ENCODE results near the gene SOX12.
"Not testable (repeated sequence)": the region's sequence is repeated elsewhere in the genome, so short reads cannot be mapped to it uniquely, and the experiment has no call there.

Gene SOX12

GRCh38 chr20:364905-365794 is 39.8 kb downstream of the SOX12 start:
- no peak for DNase-seq

DNA sequence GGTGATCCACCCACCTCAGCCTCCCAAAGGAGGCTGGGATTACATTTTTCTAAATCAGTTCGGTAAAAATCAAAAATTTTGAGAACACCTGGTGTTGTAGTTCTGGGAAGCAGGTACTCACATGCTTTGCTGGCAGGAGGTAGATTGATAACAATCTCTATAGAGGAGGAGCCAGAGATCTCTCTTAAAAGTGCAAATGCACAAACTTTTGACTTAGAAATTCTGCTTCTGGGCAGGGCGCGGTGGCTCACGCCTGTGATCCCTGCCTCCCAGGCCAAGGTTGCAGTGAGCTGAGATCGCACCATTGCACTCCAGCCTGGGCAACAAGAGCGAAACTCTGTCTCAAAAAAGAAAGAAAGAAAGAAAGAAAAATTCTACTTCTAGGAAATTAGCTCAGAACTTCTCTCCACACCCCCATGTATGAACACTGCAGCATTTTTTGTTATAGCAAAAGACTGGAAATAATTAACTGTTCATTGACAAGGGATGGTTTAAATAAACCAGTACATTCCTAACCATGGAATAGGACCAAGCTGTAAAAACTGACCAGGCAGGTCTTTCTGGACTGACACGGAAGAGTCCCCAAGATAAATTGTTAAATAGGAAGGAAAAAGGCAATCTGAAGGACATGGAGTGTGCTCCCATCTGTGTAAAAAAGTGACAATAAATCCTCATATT is 40.8 kb downstream of the SOX12 start:
- no peak for DNase-seq

DNA sequence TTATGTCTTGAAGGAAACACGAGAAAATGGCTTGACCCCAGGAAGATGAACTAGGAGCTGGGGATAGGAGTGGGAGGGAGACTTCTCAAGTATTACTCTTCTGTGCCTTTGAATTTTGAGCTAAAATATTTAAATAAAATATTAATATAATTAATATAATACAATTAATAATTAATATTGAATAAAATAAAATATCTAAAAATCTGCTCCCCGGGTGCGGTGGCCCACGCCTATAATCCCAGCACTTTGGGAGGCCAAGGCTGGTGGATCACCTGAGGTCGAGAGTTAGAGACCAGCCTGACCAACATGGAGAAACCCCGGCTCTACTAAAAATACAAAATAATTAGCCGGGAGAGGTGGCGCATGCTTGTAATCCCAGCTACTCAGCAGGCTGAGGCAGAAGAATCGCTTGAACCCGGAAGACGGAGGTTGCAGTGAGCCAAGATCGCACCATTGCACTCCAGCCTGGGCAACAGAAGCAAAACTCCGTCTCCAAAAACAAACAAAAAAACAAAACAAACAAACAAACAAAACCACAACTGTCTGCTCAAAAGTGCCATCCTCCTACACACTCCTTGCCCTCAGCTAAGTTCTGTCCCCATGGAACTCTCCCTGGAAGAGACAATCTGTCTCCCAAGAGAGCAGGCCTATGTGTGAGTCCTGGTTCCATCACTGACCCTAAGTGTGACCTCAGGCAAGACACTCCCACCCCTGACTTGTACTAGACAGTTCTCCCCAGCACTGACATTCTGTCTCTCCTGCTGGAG is 41.5 kb downstream of the SOX12 start:
- no peak for DNase-seq

GRCh38 chr20:367486-367887 is 42.1 kb downstream of the SOX12 start:
- DNase-seq, result no peak

DNA sequence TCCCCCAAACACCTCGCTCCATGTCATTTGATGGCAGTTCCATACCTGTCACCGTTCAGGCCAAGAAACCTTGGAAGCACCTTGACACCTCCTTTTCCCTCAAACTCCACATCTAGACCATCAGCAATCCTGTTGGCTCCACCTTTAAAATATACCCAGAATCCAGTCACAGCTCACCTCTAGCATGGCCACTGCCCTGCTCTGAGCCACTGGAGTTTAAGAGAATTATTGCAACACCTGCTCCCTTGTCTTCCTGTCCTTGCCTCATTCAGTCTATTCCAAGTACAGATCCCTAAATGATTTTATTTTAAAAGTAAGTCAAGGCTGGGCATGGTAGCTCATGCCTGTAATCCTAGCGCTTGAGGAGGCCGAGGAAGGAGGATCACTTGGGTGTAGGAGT is 43.6 kb downstream of the SOX12 start:
- DNase-seq, result no peak

- DNase-seq, result peak; percentile 81
These were observed 44.8 kb downstream of the SOX12 start for GRCh38 chr20:370151-370600.

DNA sequence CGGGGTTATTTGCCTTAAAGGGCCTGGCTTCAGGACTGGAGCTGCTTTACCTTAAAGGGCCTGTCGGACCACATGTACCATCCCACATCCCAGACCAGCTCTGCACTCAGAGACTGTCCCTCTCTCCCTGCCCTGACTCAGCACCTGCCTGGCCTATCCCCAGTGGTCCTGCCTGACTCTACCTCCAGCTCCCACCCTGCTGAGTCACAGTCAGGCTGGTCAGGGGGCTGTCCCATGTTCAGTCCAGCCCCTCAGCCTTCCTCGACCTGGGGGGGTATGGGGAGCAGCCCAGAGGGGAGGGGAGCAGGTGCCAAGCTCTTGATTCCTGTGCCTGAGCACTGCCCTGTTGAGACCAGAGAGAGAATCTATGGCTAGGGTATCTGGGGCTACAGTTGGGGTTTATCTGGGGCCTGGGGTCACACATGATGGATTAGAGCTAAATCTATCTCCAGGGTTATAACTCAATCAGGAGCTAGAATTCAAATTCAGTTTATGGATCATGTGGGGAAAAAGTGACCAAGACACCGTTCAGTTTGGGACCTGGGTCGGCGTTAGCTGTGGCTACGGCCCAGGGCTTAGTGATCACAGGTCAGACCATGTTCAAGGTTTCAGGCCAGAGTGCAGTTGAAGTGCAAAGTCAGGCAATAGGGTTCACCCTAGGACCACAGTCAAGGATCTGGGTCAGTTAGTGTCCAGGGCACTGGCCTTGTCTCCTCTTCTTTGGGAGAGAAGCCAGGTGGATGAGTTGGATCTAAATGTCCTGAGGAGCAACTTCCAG is 45.8 kb downstream of the SOX12 start:
- no peak for DNase-seq

GRCh38 chr20:371755-372542 is 46.6 kb downstream of the SOX12 start:
- no peak for DNase-seq

DNA sequence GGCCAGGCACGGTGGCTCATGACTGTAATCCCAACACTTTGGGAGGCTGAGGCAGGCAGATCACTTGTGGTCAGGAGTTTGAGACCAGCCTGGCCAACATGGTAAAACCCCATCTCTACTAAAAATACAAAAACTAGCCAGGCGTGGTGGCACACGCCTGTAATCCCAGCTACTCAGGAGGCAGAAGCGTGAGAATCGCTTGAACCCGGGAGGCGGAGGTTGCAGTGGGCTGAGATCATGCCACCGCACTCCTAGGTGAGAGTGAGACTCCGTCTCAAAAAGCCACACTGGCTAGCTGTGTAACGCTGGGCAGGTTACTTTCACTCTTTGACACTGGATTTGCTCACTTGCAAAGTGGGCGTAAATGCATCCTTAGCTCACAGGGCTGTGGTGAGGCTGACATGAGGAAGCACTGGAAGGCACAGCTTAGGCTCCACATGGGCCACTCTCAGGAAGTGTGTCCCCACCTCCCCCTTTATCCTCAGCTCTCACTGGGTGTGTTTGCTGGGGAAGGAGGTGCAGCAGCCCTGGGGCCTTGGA is 47.3 kb downstream of the SOX12 start:
- not testable (repeated sequence) for DNase-seq

DNA sequence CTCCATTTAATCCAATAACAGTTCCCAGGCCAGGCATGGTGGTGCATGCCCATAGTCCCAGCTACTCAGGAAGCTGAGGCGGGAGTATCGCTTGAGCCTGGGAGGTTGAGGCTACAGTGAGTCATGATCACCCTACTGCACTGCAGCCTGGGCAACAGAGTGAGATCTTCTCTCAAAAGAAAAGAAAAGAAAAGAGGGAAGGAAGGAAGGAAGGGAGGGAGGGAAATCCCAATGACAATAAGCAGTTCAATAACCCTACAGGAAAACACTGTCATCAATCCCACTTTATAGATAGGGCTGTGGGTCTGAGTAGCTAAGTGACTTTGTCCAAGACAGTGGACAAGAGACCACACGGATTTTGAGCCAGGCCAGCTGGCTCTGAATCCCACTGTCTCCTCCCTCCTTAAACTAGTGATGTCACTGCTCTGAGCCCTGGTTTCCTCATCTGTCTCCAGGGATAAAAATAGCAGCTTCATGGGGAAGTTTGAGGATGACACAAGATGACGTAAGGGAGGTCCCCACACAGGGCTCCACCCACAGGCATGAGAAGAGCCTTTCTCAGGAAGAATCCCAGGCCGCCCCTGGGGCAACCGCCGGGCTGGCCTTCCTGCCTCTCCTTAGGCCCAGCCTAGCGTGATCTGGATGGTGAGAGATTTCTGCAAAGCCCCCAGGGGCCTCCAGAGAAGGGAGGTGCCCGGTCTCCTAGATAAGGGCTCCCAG is 48.0 kb downstream of the SOX12 start:
- no peak for DNase-seq

- no peak for DNase-seq
These were observed 50.0 kb downstream of the SOX12 start for GRCh38 chr20:375265-375889.

GRCh38 chr20:376089-376488 is 50.7 kb downstream of the SOX12 start:
- DNase-seq, result no peak

DNA sequence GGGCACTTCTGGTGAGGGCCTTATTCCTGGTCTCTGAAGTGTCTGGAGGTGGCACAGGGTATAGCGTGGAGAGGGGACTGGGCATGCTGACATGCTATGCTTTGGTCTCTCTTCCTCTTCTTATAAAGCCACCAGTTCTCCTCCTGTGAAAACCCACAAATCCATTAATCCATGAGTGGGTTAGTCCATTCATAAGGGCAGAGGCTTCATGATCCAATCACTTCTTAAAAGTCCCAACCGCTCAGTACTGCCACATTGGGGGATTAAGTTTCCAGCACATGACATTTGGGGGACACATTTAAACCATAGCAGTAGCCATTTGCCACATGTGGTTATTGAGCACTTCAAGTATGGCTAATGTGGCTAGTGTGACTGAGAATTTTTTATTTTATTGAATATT is 51.4 kb downstream of the SOX12 start:
- DNase-seq, result no peak

- not testable (repeated sequence) for DNase-seq
These were observed 52.2 kb downstream of the SOX12 start for GRCh38 chr20:377578-377977.

DNA sequence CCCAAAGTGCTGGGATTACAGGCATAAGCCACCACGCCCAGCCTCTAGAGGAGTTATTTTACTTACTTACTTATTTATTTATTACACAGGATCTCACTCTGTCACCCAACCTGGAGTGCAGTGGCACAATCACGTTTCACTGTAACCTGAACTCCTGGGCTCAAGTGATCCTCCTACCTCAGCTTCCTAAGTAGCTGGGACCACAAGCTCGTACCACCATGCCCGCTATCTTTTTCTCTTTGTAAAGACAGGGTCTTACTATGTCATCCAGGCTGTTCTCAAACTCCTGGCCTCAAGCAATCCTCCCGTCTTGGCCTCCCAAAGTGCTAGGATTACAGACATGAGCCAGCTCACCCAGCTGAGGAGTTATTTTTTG is 53.6 kb downstream of the SOX12 start:
- no peak for DNase-seq

All from NCI-H2029 treated with DMSO at 0.1 percent for 48 hours (cell line).